ENCODE measurements around the gene SPO11. TPM values are rescaled to one million over a fixed set of nuclear protein-coding genes. Genes with fewer than 3 reads are reported as not detected.

Gene SPO11
- total RNA-seq, 1 donor from 2014 or later = not detected

- Histone ChIP-seq H3K4me3 (peak overlapping the region; percentile 28), H3K36me3 (peaks cover 83% of the 10 kb centered on the region), H3K9me3 (no peaks in the 10 kb centered on the region), H3K27me3 (no peaks in the 10 kb centered on the region), H3K4me1 (peaks cover 9% of the 10 kb centered on the region), H3K27ac (peak overlapping the region; percentile 42)
- ATAC-seq = peak; percentile 8
- no peak for DNase-seq
- intact Hi-C loops (cut with DNase I) = loop anchor here (10.0 kb wide), 1 partner anchor 219 kb away; no protein-coding TSS in a partner anchor
- no peak for TF ChIP-seq CTCF (IDR thresholded peaks at IDR 0.05)
Observed at GRCh38 chr20:57375652-57376230, 46.1 kb downstream of the SPO11 start.

GRCh38 chr20:57377350-57377749 lies 47.7 kb downstream of the SPO11 start:
- intact Hi-C loops (cut with DNase I) = loop anchor here (10.0 kb wide), 1 partner anchor 217 kb away; no protein-coding TSS in a partner anchor
- H3K36me3 ChIP-seq = peaks cover 69% of the 10 kb centered on the region
- peaks cover 9% of the 10 kb centered on the region for H3K4me1 ChIP-seq
- H3K4me3 ChIP-seq = no peak overlapping the region
- ATAC-seq (no peak), DNase-seq (no peak)
- no peaks in the 10 kb centered on the region for H3K27me3 ChIP-seq
- no peak for TF ChIP-seq CTCF (IDR thresholded peaks at IDR 0.05)
- H3K9me3 ChIP-seq = no peaks in the 10 kb centered on the region
- no peak overlapping the region for H3K27ac ChIP-seq

GRCh38 chr20:57378107-57378506 lies 48.5 kb downstream of the SPO11 start:
- intact Hi-C loops (cut with DNase I) = loop anchor here (10.0 kb wide), 1 partner anchor 217 kb away; no protein-coding TSS in a partner anchor
- TF ChIP-seq CTCF (IDR thresholded peaks at IDR 0.05) = no peak
- H3K36me3 ChIP-seq = peaks cover 62% of the 10 kb centered on the region
- H3K4me1 ChIP-seq = peaks cover 9% of the 10 kb centered on the region
- H3K27me3 ChIP-seq = no peaks in the 10 kb centered on the region
- no peak overlapping the region for H3K4me3 ChIP-seq
- DNase-seq (no peak), ATAC-seq (no peak)
- H3K9me3 ChIP-seq = no peaks in the 10 kb centered on the region
- no peak overlapping the region for H3K27ac ChIP-seq

GRCh38 chr20:57378646-57379262 lies 49.2 kb downstream of the SPO11 start:
- intact Hi-C loops (cut with DNase I) = loop anchor here (10.0 kb wide), 1 partner anchor 216 kb away; no protein-coding TSS in a partner anchor
- no peak overlapping the region for H3K4me3 ChIP-seq
- no peak overlapping the region for H3K27ac ChIP-seq
- DNase-seq (no peak), ATAC-seq (no peak)
- no peaks in the 10 kb centered on the region for H3K9me3 ChIP-seq
- H3K27me3 ChIP-seq = no peaks in the 10 kb centered on the region
- H3K36me3 ChIP-seq = peaks cover 55% of the 10 kb centered on the region
- H3K4me1 ChIP-seq = peaks cover 9% of the 10 kb centered on the region
- TF ChIP-seq CTCF (IDR thresholded peaks at IDR 0.05) = no peak

- Histone ChIP-seq H3K36me3 (peaks cover 50% of the 10 kb centered on the region), H3K4me3 (no peak overlapping the region), H3K27ac (no peak overlapping the region), H3K9me3 (no peaks in the 10 kb centered on the region), H3K27me3 (no peaks in the 10 kb centered on the region), H3K4me1 (peaks cover 6% of the 10 kb centered on the region)
- intact Hi-C loops (cut with DNase I) = loop anchor here (10.0 kb wide), 1 partner anchor 216 kb away; no protein-coding TSS in a partner anchor
- DNase-seq = no peak
- ATAC-seq = no peak
- no peak for TF ChIP-seq CTCF (IDR thresholded peaks at IDR 0.05)
Observed at GRCh38 chr20:57379263-57379647, 49.7 kb downstream of the SPO11 start.
